Measurements from ENCODE around the gene SRSF10. TPM values are rescaled to one million over a fixed set of nuclear protein-coding genes. Genes with fewer than 3 reads are reported as not detected.

Gene SRSF10
- polyA plus RNA-seq, 3 donors, result 66.6 to 76.2 (median 75.6) TPM

DNA sequence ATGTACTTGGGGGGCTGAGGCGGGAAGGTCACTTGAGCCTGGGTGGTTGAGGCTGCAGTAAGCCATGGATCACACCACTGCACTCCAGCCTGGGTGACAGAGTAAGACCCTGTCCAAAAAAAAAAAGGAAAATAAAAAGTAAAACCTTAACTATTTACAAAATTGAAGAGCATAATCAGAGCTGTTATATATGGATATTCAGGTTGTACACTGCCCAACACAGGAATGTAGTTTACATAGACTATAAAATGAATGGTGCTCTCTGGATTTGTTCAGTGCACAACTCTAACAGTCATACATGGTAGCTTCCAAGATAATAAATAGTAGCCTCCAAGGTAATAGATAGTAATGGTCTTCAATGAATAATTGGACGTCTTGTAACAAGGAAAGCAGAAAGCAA, 22.6 kb upstream of the SRSF10 start:
- no peaks in the 10 kb centered on the region for H3K9me3 ChIP-seq (replicated peaks in 1 of 2; ENCODE audit: control insufficient read depth in 1 of 2, insufficient read depth in 1 of 2, low read length in 2 of 2)
- no peak overlapping the region for H3K27ac ChIP-seq (ENCODE audit: low read depth in 1 of 2, low read length in 2 of 2)
- no CpG with 5 or more reads among the region's 2 CpGs for WGBS (ENCODE audit: insufficient coverage)
- Mint-ChIP-seq H3K36me3 (no peaks in the 10 kb centered on the region), H3K4me3 (no peak overlapping the region), H3K4me1 (no peaks in the 10 kb centered on the region), H3K9me3 (peaks cover 0 to 5% (median 0%) of the 10 kb centered on the region in 7 donors), H3K27me3 (ENCODE audit: low read depth in 3 of 3) (peaks cover 3 to 15% (median 7%) of the 10 kb centered on the region in 3 donors), H3K27ac (peak overlapping the region in 1 of 7 donors; percentile 57)
- no peak overlapping the region for H2AFZ ChIP-seq (ENCODE audit: insufficient read depth, low read depth, low read length, poor library complexity, severe bottlenecking)
- H3K4me2 ChIP-seq (replicated peaks; ENCODE audit: extremely low read depth, low read length, poor library complexity, severe bottlenecking), result no peak overlapping the region
- no peaks in the 10 kb centered on the region for H3K27me3 ChIP-seq (ENCODE audit: control insufficient read depth in 2 of 2, insufficient read depth in 2 of 2, low read length in 2 of 2)
- intact Hi-C loops (cut with micrococcal nuclease), result no loop called here
- H3K4me1 ChIP-seq (ENCODE audit: control insufficient read depth in 1 of 2, insufficient read depth in 2 of 2, low read length in 2 of 2), result no peaks in the 10 kb centered on the region
- DNase-seq, result no peak
- no peaks in the 10 kb centered on the region for H3K79me2 ChIP-seq (ENCODE audit: insufficient read depth, low read length)
- TF ChIP-seq, protein P1, sequence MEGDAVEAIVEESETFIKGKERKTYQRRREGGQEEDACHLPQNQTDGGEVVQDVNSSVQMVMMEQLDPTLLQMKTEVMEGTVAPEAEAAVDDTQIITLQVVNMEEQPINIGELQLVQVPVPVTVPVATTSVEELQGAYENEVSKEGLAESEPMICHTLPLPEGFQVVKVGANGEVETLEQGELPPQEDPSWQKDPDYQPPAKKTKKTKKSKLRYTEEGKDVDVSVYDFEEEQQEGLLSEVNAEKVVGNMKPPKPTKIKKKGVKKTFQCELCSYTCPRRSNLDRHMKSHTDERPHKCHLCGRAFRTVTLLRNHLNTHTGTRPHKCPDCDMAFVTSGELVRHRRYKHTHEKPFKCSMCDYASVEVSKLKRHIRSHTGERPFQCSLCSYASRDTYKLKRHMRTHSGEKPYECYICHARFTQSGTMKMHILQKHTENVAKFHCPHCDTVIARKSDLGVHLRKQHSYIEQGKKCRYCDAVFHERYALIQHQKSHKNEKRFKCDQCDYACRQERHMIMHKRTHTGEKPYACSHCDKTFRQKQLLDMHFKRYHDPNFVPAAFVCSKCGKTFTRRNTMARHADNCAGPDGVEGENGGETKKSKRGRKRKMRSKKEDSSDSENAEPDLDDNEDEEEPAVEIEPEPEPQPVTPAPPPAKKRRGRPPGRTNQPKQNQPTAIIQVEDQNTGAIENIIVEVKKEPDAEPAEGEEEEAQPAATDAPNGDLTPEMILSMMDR (IDR thresholded peaks at IDR 0.05), result no peak
- H3K4me3 ChIP-seq (replicated peaks in 1 of 3; ENCODE audit: low read depth in 2 of 3, low read length in 3 of 3), result no peak overlapping the region
- H3K36me3 ChIP-seq (replicated peaks in 1 of 2; ENCODE audit: control insufficient read depth in 1 of 2, insufficient read depth in 2 of 2, low read length in 2 of 2), result no peaks in the 10 kb centered on the region
- H4K20me1 ChIP-seq (ENCODE audit: insufficient read depth, low read length), result no peaks in the 10 kb centered on the region
- H3K9ac ChIP-seq (ENCODE audit: insufficient read depth, low read length, poor library complexity, severe bottlenecking), result no peak overlapping the region

GRCh38 chr1:23999156-23999671, 19.1 kb upstream of the SRSF10 start:
- H3K4me3 Mint-ChIP-seq, result no peak overlapping the region
- H3K36me3 Mint-ChIP-seq, result no peaks in the 10 kb centered on the region
- no CpG with 5 or more reads among the region's 3 CpGs for WGBS (ENCODE audit: insufficient coverage)
- no peak overlapping the region for H3K27ac Mint-ChIP-seq
- TF ChIP-seq, protein P1 (IDR thresholded peaks at IDR 0.05), result no peak
- no peaks in the 10 kb centered on the region for H3K27me3 ChIP-seq (ENCODE audit: control insufficient read depth in 2 of 2, insufficient read depth in 2 of 2, low read length in 2 of 2)
- H3K4me1 Mint-ChIP-seq, result no peaks in the 10 kb centered on the region
- no peaks in the 10 kb centered on the region for H4K20me1 ChIP-seq (ENCODE audit: insufficient read depth, low read length)
- no peak overlapping the region for H3K4me3 ChIP-seq (replicated peaks in 1 of 3; ENCODE audit: low read depth in 2 of 3, low read length in 3 of 3)
- H3K9me3 ChIP-seq (replicated peaks in 1 of 2; ENCODE audit: control insufficient read depth in 1 of 2, insufficient read depth in 1 of 2, low read length in 2 of 2), result no peaks in the 10 kb centered on the region
- no peaks in the 10 kb centered on the region for H3K36me3 ChIP-seq (replicated peaks in 1 of 2; ENCODE audit: control insufficient read depth in 1 of 2, insufficient read depth in 2 of 2, low read length in 2 of 2)
- no peak overlapping the region for H3K9ac ChIP-seq (ENCODE audit: insufficient read depth, low read length, poor library complexity, severe bottlenecking)
- no peak overlapping the region for H2AFZ ChIP-seq (ENCODE audit: insufficient read depth, low read depth, low read length, poor library complexity, severe bottlenecking)
- H3K27ac ChIP-seq (ENCODE audit: low read depth in 1 of 2, low read length in 2 of 2), result no peak overlapping the region
- DNase-seq, result no peak
- peaks cover 3 to 10% (median 5%) of the 10 kb centered on the region in 3 donors for H3K27me3 Mint-ChIP-seq (ENCODE audit: low read depth in 3 of 3)
- H3K4me1 ChIP-seq (ENCODE audit: control insufficient read depth in 1 of 2, insufficient read depth in 2 of 2, low read length in 2 of 2), result no peaks in the 10 kb centered on the region
- no peak overlapping the region for H3K4me2 ChIP-seq (replicated peaks; ENCODE audit: extremely low read depth, low read length, poor library complexity, severe bottlenecking)
- H3K79me2 ChIP-seq (ENCODE audit: insufficient read depth, low read length), result no peaks in the 10 kb centered on the region
- peaks cover 0 to 5% (median 0%) of the 10 kb centered on the region in 7 donors for H3K9me3 Mint-ChIP-seq
- intact Hi-C loops (cut with micrococcal nuclease), result no loop called here
